ENCODE measurements around the gene STK38.

- no peak for TF ChIP-seq POLR2A (IDR thresholded peaks at IDR 0.05; ENCODE audit: control extremely low read depth in 1 of 2, low read depth in 2 of 2, low read length in 2 of 2)
- no peak for TF ChIP-seq CTCF (IDR thresholded peaks at IDR 0.05; ENCODE audit: control extremely low read depth in 1 of 3, insufficient read depth in 1 of 3, low read depth in 1 of 3, low read length in 3 of 3)
- TF ChIP-seq CREB1 (IDR thresholded peaks at IDR 0.05) = no peak
These were observed 43.1 kb downstream of the STK38 start for GRCh38 chr6:36504181-36504580.

Data from H1 (cell line).